Inflammatory macrophage (primary cell): Measurements from ENCODE around the gene HAUS6.
"Not testable (repeated sequence)": the region's sequence is repeated elsewhere in the genome, so short reads cannot be mapped to it uniquely, and the experiment has no call there.

Experiments
- DNase-seq, 2 donors: peaks; one replicate each; pipeline ENCODE4 v3.0.0-alpha.2; 2020 to 2022
- total RNA-seq, 18 experiments: gene quantifications; one replicate each; lab custom pipeline; 2026; ENCODE audit warnings: mixed read lengths in 6 of 18, inconsistent platforms in 2 of 18; lab: John Stamatoyannopoulos, UW

The HAUS6 gene
- total RNA-seq, result 12.7 to 46.3 (median 31.4) reads per million in 18 experiments

GRCh38 chr9:19102631-19103345 is at the start of gene HAUS6:
Gene HAUS6 (minus strand): TSS chr9:19102904. CDS start chr9:19102651, 253 bp downstream.
- peak; percentile 98 for DNase-seq

GRCh38 chr9:19152160-19152498 is 49.4 kb upstream of the HAUS6 start:
- not testable (repeated sequence) for DNase-seq

- DNase-seq, result no peak
Observed at GRCh38 chr9:19151425-19152159, 48.9 kb upstream of the HAUS6 start.

- peak; percentile 67 to 84 for DNase-seq
Observed at GRCh38 chr9:19149230-19149629, 46.5 kb upstream of the HAUS6 start.

GRCh38 chr9:19148187-19148586 is 45.5 kb upstream of the HAUS6 start:
- DNase-seq, result no peak

GRCh38 chr9:19146441-19147024 is 43.8 kb upstream of the HAUS6 start:
- DNase-seq, result no peak

GRCh38 chr9:19145881-19146280 is 43.2 kb upstream of the HAUS6 start:
- no peak for DNase-seq

GRCh38 chr9:19140259-19140658 is 37.6 kb upstream of the HAUS6 start:
- peak; percentile 89 for DNase-seq

GRCh38 chr9:19138084-19138483 is 35.4 kb upstream of the HAUS6 start:
- DNase-seq, result no peak

GRCh38 chr9:19137282-19137681 is 34.6 kb upstream of the HAUS6 start:
- DNase-seq, result no peak

GRCh38 chr9:19136129-19136528 is 33.4 kb upstream of the HAUS6 start:
- peak in 1 of 2 donors; percentile 19 for DNase-seq

GRCh38 chr9:19133549-19134345 is 31.0 kb upstream of the HAUS6 start:
- peak in 1 of 2 donors; percentile 27 for DNase-seq

GRCh38 chr9:19130436-19130835 is 27.7 kb upstream of the HAUS6 start:
- no peak for DNase-seq

- DNase-seq, result peak; percentile 26 to 50
Observed at GRCh38 chr9:19127871-19128500, 25.3 kb upstream of the HAUS6 start.

- no peak for DNase-seq
Observed at GRCh38 chr9:19124430-19124793, 21.7 kb upstream of the HAUS6 start.

GRCh38 chr9:19122490-19123042 is 19.9 kb upstream of the HAUS6 start:
- DNase-seq, result no peak

GRCh38 chr9:19120877-19121276 is 18.2 kb upstream of the HAUS6 start:
- no peak for DNase-seq

GRCh38 chr9:19119801-19120440 is 17.2 kb upstream of the HAUS6 start:
- DNase-seq, result no peak

GRCh38 chr9:19119246-19119645 is 16.5 kb upstream of the HAUS6 start:
- DNase-seq, result peak; percentile 32 to 52

- DNase-seq, result no peak
Observed at GRCh38 chr9:19117039-19117716, 14.5 kb upstream of the HAUS6 start.
